ENCODE results near the gene CTU2.

The CTU2 gene

DNA sequence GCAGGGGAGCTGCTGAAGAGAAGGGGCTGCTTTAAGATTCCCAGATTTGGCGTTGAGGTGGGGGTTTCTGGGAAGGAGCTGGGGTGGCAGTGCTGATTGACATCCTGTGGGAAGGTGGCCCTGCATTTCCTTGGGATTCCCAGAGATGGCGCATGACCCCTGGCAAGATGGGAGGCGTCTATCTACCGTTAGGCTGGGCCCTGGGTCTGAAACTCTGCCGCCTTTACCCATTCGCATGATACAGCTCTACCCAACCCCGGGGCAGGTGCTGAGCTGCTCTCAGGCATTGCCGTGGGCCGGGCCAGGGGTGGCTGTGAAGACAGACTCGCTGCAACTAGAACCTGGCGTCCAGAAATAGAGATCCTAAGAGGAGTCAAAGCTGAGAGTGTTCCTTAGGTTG lies 33.5 kb upstream of the CTU2 start:
- Histone ChIP-seq H3K4me1 (ENCODE audit: insufficient read depth, low read length, severe bottlenecking) (no peaks in the 10 kb centered on the region), H2AFZ (ENCODE audit: low read length) (no peak overlapping the region), H3K9me2 (ENCODE audit: low read depth, low read length) (no peaks in the 10 kb centered on the region), H3F3A (ENCODE audit: insufficient read depth, low read length) (no peaks in the 10 kb centered on the region), H3K4me3 (ENCODE audit: low read depth, low read length, poor library complexity, severe bottlenecking) (no peak overlapping the region), H3K36me3 (ENCODE audit: insufficient read depth, low read length) (peaks cover 33% of the 10 kb centered on the region), H3K9me3 (ENCODE audit: low read length) (no peaks in the 10 kb centered on the region), H3K9ac (ENCODE audit: low read length) (no peak overlapping the region), H4K20me1 (ENCODE audit: insufficient read depth, low read length) (no peaks in the 10 kb centered on the region), H3K27me3 (ENCODE audit: insufficient read depth, low read length) (no peaks in the 10 kb centered on the region; the same call in 1 of the 2 replicates), H3K79me2 (ENCODE audit: insufficient read depth, low read length) (no peaks in the 10 kb centered on the region), H3K4me2 (ENCODE audit: low read length) (no peak overlapping the region), H3K27ac (ENCODE audit: low read depth, low read length, poor library complexity, severe bottlenecking) (no peak overlapping the region)
- no peak for TF ChIP-seq EZH2 (IDR thresholded peaks at IDR 0.05; ENCODE audit: borderline replicate concordance, low read length)
- TF ChIP-seq, protein P1, sequence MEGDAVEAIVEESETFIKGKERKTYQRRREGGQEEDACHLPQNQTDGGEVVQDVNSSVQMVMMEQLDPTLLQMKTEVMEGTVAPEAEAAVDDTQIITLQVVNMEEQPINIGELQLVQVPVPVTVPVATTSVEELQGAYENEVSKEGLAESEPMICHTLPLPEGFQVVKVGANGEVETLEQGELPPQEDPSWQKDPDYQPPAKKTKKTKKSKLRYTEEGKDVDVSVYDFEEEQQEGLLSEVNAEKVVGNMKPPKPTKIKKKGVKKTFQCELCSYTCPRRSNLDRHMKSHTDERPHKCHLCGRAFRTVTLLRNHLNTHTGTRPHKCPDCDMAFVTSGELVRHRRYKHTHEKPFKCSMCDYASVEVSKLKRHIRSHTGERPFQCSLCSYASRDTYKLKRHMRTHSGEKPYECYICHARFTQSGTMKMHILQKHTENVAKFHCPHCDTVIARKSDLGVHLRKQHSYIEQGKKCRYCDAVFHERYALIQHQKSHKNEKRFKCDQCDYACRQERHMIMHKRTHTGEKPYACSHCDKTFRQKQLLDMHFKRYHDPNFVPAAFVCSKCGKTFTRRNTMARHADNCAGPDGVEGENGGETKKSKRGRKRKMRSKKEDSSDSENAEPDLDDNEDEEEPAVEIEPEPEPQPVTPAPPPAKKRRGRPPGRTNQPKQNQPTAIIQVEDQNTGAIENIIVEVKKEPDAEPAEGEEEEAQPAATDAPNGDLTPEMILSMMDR (IDR thresholded peaks at IDR 0.05; ENCODE audit: low read length), result peak; percentile 8; the same call in 1 of the 2 replicates

DNA sequence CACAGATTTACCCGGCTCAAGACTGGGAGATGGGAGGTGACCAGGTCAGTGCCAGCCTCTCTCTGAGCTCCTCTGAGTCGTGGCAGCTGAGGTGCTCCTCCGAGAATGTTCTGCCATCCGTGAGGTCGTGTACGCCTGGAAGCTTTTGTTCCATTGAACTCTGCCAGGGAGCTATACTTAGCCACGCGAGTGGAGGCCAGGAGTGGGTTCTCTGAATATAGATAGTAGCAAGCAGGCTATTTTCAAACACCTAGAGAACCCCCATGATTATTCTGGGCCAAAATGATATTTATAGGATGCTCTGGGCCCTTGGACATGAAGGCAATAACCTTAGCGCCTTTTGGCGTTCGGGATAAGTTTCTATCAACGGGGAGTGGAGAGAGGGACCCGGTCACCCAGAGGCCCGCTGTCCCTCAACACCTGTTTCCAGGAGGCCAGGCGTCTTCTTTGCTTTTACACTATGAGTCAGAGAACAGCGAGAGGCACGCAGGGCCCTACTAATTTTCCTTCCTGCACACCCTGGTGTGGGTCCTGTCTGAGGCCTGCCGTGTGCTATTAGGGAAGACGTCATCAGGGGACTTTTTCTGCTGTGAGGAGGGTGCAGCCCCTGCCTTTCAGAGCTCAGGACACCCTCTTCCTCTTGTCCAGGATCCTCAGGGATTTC lies 32.5 kb upstream of the CTU2 start:
- H3K4me3 ChIP-seq (ENCODE audit: low read depth, low read length, poor library complexity, severe bottlenecking), result no peak overlapping the region
- peaks cover 28% of the 10 kb centered on the region for H3K36me3 ChIP-seq (ENCODE audit: insufficient read depth, low read length)

DNA sequence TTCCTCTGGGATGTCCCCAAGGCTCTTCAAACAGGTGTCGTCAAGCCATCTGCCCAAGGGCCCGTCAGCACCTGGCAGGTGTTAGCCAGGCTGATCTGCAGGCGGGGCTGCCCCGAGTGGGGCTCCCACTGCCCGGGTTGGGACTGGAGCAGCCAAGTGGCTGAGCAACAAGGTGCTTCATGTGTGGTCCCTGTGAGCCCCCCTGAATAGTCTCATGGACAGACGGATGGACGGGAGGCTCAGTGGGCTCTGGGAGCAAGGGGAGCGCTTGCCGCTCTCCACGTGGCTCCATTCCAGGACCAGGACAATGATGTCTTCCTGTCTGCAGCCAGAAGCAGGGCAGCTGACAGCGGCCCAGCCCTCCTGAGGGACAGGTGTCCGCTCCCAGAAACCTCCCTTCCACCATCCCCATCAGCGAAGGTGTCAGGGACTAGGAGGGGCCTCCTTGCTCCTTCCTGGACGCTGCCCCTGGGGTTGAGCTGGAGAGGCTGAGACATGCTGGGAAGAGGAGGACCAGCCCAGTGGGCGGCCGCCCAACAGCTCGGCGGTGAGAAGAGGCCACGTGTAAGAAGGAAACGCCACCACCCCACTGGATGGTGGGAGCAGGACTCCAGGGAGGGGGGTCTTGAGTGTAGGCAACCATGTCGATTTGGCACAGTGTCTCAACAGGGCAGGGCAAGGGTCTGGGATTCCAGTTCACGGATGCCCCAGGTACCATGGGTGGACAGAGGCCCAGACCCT lies 29.6 kb upstream of the CTU2 start:
- peaks cover 24% of the 10 kb centered on the region for H3K36me3 ChIP-seq (ENCODE audit: insufficient read depth, low read length)
- H3K9ac ChIP-seq (ENCODE audit: low read length), result no peak overlapping the region

More for the DNA sequence above, 32.5 kb upstream of the CTU2 start:
- Histone ChIP-seq H3K4me2 (ENCODE audit: low read length) (no peak overlapping the region), H3K27me3 (ENCODE audit: insufficient read depth, low read length) (no peaks in the 10 kb centered on the region; the same call in 1 of the 2 replicates), H3K4me1 (ENCODE audit: insufficient read depth, low read length, severe bottlenecking) (no peaks in the 10 kb centered on the region), H3F3A (ENCODE audit: insufficient read depth, low read length) (no peaks in the 10 kb centered on the region), H3K9me3 (ENCODE audit: low read length) (no peaks in the 10 kb centered on the region), H2AFZ (ENCODE audit: low read length) (no peak overlapping the region), H3K79me2 (ENCODE audit: insufficient read depth, low read length) (no peaks in the 10 kb centered on the region), H3K9me2 (ENCODE audit: low read depth, low read length) (no peaks in the 10 kb centered on the region), H3K27ac (ENCODE audit: low read depth, low read length, poor library complexity, severe bottlenecking) (no peak overlapping the region), H3K9ac (ENCODE audit: low read length) (no peak overlapping the region), H4K20me1 (ENCODE audit: insufficient read depth, low read length) (no peaks in the 10 kb centered on the region)
- TF ChIP-seq, protein P1 (IDR thresholded peaks at IDR 0.05; ENCODE audit: low read length), result no peak
- no peak for TF ChIP-seq EZH2 (IDR thresholded peaks at IDR 0.05; ENCODE audit: borderline replicate concordance, low read length)

More for the DNA sequence above, 29.6 kb upstream of the CTU2 start:
- Histone ChIP-seq H3K79me2 (ENCODE audit: insufficient read depth, low read length) (no peaks in the 10 kb centered on the region), H3K4me3 (ENCODE audit: low read depth, low read length, poor library complexity, severe bottlenecking) (no peak overlapping the region), H3K27ac (ENCODE audit: low read depth, low read length, poor library complexity, severe bottlenecking) (no peak overlapping the region), H2AFZ (ENCODE audit: low read length) (no peak overlapping the region), H3K9me2 (ENCODE audit: low read depth, low read length) (no peaks in the 10 kb centered on the region), H4K20me1 (ENCODE audit: insufficient read depth, low read length) (no peaks in the 10 kb centered on the region), H3K27me3 (ENCODE audit: insufficient read depth, low read length) (no peaks in the 10 kb centered on the region; the same call in 1 of the 2 replicates), H3F3A (ENCODE audit: insufficient read depth, low read length) (no peaks in the 10 kb centered on the region), H3K4me2 (ENCODE audit: low read length) (no peak overlapping the region), H3K4me1 (ENCODE audit: insufficient read depth, low read length, severe bottlenecking) (peaks cover 13% of the 10 kb centered on the region), H3K9me3 (ENCODE audit: low read length) (no peaks in the 10 kb centered on the region)
- TF ChIP-seq EZH2 (IDR thresholded peaks at IDR 0.05; ENCODE audit: borderline replicate concordance, low read length), result no peak
